HepG2 (cell line): Measurements from ENCODE around the gene ASH1L. TPM values are rescaled to one million over a fixed set of nuclear protein-coding genes. Genes with fewer than 3 reads are reported as not detected.

Experiments used
- ARID3A ChIP-seq: IDR thresholded peaks from 2 replicates; pipeline ENCODE4 v1.6.1; 2012; ENCODE audit warnings: low read depth, low read length, improper control_type of control experiment
- ATF6 ChIP-seq: sonication (generic); formaldehyde crosslinking; conservative IDR thresholded peaks from 2 replicates; pipeline ENCODE4 v1.4.0; 2020; ENCODE audit warnings: missing genetic modification reagents
- CHCHD3 ChIP-seq: sonication (generic); formaldehyde crosslinking; IDR thresholded peaks from 2 replicates; pipeline ENCODE4 v1.8.0; 2022; ENCODE audit warnings: mild to moderate bottlenecking, missing genetic modification reagents, moderate library complexity
- DRAP1 ChIP-seq: IDR thresholded peaks from 2 replicates; pipeline ENCODE4 v1.6.1; 2016; ENCODE audit warnings: missing genetic modification reagents, missing compliant biosample characterization
- HES4 ChIP-seq: sonication (generic); formaldehyde crosslinking; IDR thresholded peaks from 2 replicates; pipeline ENCODE4 v1.9.0; 2021; ENCODE audit warnings: mild to moderate bottlenecking, missing genetic modification reagents, borderline replicate concordance
- HOXA5 ChIP-seq: sonication (generic); formaldehyde crosslinking; IDR thresholded peaks from 2 replicates; pipeline ENCODE4 v1.4.0; 2020; ENCODE audit warnings: missing genetic modification reagents
- POGZ ChIP-seq: sonication (generic); formaldehyde crosslinking; IDR thresholded peaks from 2 replicates; pipeline ENCODE4 v1.4.0; 2020; ENCODE audit warnings: mild to moderate bottlenecking, missing genetic modification reagents
- RARG ChIP-seq: sonication (generic); formaldehyde crosslinking; IDR thresholded peaks from 2 replicates; pipeline ENCODE4 v1.4.0; 2020; ENCODE audit warnings: low read depth, mild to moderate bottlenecking, missing genetic modification reagents
- SMC3 ChIP-seq: IDR thresholded peaks from 2 replicates; pipeline ENCODE4 v1.6.1; 2011; ENCODE audit warnings: low read length, improper control_type of control experiment
- ZNF232 ChIP-seq: sonication (generic); formaldehyde crosslinking; IDR thresholded peaks from 2 replicates; pipeline ENCODE4 v1.4.0; 2020; ENCODE audit warnings: missing genetic modification reagents, borderline replicate concordance
- ZNF333 ChIP-seq: sonication (generic); formaldehyde crosslinking; IDR thresholded peaks from 2 replicates; pipeline ENCODE4 v1.4.0; 2020; ENCODE audit warnings: mild to moderate bottlenecking, missing genetic modification reagents, borderline replicate concordance
- ZNF33B ChIP-seq: sonication (generic); formaldehyde crosslinking; IDR thresholded peaks from 2 replicates; pipeline ENCODE4 v1.5.1; 2020; ENCODE audit warnings: mild to moderate bottlenecking, missing genetic modification reagents
- ZNF468 ChIP-seq: sonication (generic); formaldehyde crosslinking; IDR thresholded peaks from 2 replicates; pipeline ENCODE4 v1.8.0; 2022; ENCODE audit warnings: mild to moderate bottlenecking, moderate library complexity, missing genetic modification reagents
- ZNF512 ChIP-seq: sonication (generic); formaldehyde crosslinking; IDR thresholded peaks from 2 replicates; pipeline ENCODE4 v1.4.0; 2020; ENCODE audit warnings: mild to moderate bottlenecking, missing genetic modification reagents
- polyA plus RNA-seq, 8 experiments: library from polyadenylated mRNA; depleted of rRNA in 3 of 8; stranded (reverse) in 7 of 8; unstranded in 1 of 8; fragments of >200 nt; fragmentation: Illumina TruSeq in 4 of 8; extraction: Trizol in 4 of 8; gene quantifications; 2 replicates each; pipeline versions ENCODE4 v1.2.1 to v1.2.3, GENCODE V29; 2011 to 2016; ENCODE audit warnings: low read depth in 4 of 8, missing spikeins in 1 of 8, mixed read lengths in 1 of 8; ENCODE audit not compliant: insufficient read depth in 1 of 8
- total RNA-seq, 5 experiments: library from RNA; depleted of rRNA; stranded (reverse); fragments of >200 nt; fragmentation: Illumina TruSeq; extraction: Trizol; gene quantifications; 2 replicates each; pipeline ENCODE4 v1.2.3, GENCODE V29; 2016; ENCODE audit warnings: low read depth in 1 of 5

Gene ASH1L
- total and polyA plus RNA-seq, 2 of the 13 experiments (the other 11 are each of a cell fraction or from before 2014, with no cell fraction given), result 10.2 to 15.3 TPM

GRCh38 chr1:155324717-155325602 lies 237.6 kb downstream of the ASH1L start (continued):
- TF ChIP-seq ARID3A (no peak), ZNF33B (CRISPR knock-in tag) (peak; percentile 40; the same call in 1 of the 2 replicates), ZNF232 (0 out of 2 replicates have a peak, but pooled peaks have one; percentile 44), ZNF512 (CRISPR knock-in tag) (no peak), ZNF333 (CRISPR knock-in tag) (0 out of 2 replicates have a peak, but pooled peaks have one; percentile 30), DRAP1 (CRISPR knock-in tag) (no peak), ATF6 (CRISPR knock-in tag) (no peak), HOXA5 (peak; percentile 1; the same call in 1 of the 2 replicates), POGZ (CRISPR knock-in tag) (no peak), SMC3 (peak; percentile 3; the same call in 1 of the 2 replicates), ZNF468 (CRISPR knock-in tag) (no peak), HES4 (CRISPR knock-in tag) (0 out of 2 replicates have a peak, but pooled peaks have one; percentile 10), CHCHD3 (CRISPR knock-in tag) (no peak), RARG (CRISPR knock-in tag) (no peak)
- TF ChIP-seq, all 625 proteins: peak for 95
